NCI-H510A (cell line): Measurements from ENCODE around the gene PTPN1.
A peak's percentile ranks its signal among the peaks of the same experiment; 100 is the strongest.
"Not testable (repeated sequence)": the region's sequence is repeated elsewhere in the genome, so short reads cannot be mapped to it uniquely, and the experiment has no call there.

Experiments used
- DNase-seq: peaks from one replicate; lab custom pipeline; 2025; lab: John Stamatoyannopoulos, UW

Gene PTPN1

DNA sequence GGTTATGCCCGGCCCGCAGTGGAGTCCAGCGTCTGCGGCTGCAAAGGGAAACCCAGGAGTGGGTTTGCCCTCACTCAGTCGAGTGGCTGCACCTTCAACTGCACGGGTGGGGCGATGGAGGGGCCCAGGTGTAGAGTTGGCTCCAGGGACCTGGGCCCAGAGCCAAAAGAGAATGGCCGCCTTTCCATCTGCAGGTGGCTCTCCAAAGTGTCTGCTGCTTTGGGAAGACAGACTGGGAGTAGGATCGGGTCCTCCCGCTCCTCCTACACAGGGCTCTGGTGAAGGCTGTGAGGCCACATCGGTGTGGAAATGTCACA is 80.1 kb downstream of the PTPN1 start:
- peak; percentile 67 for DNase-seq

DNA sequence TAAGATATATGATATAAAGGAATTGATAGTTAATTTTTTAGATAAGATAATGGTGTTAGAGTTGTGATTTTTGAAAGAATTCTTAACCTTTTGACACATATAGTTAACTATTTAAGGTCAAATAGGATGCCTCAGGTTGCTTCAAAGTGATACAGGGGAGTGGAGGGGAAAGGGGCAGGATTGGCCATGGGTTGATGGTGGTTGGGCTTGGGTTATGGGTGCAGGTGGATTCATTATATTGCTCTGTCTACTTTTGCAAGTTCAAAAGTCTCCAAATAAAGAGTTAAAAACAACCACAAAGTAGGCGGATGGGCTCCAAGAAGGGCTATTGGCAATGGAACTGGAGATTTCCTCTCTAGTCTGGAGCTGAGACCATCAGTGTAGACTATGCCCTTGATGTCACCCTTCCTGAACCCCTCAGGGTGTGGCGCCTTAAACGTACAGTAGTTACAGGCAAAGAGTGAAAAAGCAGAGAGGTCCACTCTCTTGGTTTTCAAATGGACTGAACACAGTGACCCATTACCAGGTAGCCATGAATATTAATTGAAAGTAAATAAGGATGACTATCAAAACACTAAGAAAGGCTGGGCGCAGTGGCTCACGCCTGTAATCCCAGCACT is 81.2 kb downstream of the PTPN1 start:
- no peak for DNase-seq

DNA sequence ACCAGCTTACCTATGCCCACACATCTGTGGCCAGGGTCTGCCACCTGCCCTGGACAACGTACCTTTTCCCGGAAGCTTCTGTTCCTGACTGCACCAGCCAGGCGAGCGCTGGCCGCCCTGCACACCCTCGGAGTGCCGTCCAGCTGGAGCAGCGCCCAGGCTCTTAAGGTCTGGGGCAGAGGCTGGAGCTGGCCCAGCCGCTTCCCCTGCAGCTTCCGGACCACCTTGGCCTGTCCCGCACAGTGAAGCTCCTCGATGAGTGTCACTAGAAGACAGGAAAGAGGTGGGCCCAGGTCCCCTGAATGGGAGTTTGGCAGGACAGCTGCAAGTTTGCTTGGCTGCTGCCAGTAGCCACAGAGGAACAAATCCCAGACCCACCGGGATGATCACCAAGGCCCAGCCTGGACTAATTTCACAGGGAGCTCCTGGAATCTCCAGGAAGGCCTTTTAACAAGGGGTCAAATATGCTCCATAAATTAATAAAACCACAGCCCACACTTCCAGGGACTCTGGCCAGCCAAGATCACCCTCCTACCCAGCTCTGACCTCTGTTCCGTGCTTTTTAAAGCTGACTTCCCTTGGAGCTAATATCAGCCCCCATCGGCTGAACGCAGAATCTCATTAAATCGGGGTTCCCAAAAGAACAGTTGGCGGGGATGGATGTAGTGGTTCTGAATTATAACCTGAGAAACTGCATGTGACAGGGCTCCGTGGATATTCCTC is 82.3 kb downstream of the PTPN1 start:
- no peak for DNase-seq

DNA sequence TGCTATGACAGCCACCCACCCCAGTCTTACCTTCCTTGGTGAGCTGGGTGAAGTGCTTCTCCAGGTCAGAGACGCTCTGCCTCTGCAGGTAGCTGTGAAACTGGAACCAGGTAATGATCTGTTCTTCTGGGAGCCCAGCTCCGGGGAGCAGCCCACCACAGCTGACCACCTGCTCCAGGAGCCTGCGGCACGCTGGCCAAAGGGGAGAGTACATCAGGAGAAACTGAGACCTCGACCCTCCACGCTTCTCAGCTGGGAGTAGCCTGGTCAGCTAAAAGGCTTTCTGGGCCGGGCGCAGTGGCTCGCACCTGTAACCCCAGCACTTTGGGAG is 82.8 kb downstream of the PTPN1 start:
- DNase-seq = no peak

DNA sequence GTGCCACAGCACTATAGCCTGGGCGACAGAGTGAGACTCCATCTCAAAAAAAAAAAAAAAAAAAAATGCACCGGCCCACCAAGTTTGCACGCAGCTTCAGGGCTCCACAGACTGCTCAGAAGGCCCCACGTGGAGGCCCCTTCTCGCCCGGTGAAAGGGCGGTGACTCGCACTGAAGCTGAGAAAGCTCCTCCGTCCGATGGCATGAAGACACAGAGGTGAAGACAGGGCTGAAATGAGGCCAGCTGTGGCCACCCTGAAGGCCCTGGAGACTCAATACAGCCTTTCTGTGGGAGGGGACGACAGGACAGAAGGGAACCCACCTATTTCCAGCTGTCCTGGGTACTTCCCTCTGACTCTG is 84.0 kb downstream of the PTPN1 start:
- DNase-seq = no peak

DNA sequence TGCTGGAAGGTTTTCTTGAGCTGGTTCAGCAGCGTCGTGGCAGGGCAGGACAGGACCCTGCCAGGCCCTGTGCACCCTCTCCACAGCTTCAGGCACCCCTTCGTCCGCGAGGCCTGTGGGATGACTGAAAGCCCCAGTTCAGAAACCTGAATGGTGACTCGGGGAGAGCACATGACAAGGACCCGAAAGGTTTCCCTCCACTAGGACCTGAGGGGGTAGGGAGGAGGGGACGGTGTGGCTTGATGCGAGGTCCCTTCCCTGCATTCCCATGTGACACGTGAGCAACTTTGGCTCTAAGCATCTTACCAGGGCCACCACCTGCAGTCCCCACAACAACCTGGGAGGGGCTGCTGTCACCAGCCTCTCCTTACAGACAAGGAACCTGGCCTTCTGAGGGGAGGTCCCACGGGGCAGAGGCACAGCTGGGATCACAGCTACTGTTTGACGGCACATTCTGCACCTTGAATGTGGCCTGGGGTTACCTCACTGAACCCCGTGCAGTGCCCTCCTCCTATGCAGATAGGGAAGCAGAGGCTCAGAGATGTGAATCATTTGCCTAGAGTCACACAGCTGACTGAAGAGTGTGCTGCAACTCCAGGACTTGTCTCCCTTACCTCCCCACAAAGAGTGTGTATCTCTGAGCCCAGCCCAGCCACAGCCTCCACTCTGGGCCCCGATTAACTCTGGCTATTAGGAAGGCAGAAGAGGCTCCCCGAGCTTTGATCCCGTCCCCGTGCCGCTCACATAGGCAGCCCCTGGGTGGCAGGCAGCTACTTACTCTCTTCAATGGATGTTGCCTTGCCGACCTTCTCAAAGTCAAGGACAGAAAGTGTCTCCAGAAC is 84.6 kb downstream of the PTPN1 start:
- DNase-seq = no peak

DNA sequence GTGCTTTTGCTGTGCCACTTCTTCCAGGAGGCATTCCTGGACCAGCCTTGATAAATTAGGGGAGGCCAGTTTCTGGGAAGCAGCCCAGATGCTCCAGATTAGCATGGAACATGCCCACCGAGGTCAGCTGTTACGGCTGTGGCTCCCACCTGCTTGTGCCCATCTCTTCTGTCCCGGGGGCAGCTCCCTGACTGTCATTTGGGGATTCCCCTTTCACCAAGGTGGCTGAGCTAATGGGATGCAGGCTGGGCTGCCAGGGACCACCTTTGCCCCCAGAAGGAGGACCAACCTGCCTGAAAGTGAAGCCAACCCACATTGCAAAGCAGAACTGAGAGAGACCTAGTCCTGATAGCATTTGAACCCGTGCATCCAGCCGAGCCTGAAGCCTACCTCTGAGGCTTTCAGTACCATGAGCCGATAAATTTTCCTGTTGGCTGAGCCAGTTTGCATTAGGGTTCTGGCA is 85.3 kb downstream of the PTPN1 start:
- no peak for DNase-seq

DNA sequence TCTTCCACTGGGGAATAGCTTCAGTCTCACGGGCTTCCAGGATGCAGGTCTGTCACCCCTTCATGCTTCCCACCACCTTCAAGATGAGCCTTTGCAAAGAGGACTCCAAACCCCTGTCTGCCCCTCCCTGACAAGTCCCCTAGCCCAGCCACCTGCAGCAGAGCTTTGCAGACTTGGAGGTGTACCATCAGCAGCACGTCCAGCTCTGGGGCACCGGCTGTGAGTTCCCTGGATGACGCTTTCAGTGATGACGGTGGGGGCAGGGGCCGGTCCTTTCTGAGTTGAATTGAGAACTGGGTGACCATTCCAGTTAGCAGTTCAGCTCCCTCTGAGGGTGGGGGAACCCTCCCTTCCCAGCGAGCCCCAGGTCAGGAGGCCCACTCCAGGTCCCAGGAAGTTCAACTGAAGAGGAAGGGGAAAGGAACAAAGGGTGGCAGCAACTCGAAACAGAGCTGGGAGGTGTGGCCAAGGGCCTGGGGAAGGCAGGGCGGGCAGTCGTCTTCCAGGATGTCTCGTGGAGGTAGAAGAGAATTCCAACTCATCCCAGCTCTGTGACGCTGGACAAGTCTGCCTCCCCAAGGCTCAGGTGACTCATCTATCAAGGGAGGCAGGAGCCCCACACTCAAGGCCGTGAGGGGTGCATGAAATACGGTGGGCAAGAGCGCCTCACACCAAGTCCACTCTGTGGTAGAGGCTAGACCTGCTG is 86.0 kb downstream of the PTPN1 start:
- DNase-seq = peak; percentile 27

DNA sequence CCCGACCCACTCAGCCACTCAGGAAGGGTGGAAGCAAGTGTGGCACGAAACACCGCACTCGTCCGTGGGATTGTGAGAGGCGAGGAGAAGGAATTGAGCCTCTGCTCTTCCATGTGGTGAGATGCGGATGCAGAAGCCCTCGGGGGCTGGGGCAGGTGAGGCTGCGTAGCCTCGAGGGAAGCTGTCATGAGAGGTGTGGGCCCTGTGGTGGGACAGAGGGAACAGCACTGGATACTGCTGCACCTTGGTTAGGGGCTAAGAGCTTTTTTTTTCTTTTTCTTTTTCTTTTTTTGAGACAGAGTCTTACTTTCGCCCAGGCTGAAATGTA is 86.5 kb downstream of the PTPN1 start:
- no peak for DNase-seq

DNA sequence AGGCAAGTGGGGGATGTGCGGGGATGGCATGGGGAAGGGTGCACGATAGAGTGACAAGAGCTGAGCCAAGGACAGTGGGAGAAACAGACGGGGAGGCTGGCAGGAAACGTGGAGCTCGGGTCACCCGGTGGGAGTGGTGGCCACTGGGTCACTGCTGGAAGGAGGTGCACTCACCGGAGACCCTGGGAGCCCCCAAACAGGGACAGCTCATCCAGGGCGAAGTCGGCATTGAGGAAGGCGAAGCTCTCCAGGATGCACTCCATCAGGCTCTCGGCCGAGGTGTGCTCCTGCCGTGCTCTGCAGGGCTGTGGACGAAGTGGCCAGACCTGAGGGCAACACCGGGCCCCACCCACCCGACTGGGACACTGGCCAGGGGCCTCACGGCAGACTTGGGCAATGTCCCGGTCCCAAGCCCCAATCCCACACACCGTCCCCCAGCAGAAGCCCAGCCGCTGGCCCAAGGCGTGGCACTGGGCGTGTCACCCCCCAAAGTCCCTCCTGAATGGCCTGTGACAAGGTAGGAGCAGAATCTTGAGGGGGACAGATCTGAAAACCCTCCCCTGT is 87.3 kb downstream of the PTPN1 start:
- DNase-seq = no peak

DNA sequence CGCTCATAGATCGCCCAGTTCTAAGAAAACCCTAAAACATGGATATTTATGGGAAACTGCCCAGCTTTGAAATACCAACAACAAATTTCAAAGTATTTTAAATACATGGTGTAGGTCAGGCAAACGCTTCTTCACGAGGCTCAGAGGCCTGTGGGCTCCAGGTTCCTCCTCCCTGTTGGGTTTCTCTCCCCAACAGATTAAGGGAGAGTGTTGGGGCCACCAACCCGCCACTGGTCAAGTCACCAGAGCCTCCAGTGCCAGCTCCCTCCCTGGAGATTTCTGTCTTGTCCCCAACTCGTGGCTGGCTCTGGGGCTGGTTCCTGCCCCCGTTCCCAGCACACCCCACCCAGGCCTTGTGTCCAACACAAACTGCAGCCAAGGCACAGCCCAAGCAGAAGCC is 87.9 kb downstream of the PTPN1 start:
- no peak for DNase-seq

DNA sequence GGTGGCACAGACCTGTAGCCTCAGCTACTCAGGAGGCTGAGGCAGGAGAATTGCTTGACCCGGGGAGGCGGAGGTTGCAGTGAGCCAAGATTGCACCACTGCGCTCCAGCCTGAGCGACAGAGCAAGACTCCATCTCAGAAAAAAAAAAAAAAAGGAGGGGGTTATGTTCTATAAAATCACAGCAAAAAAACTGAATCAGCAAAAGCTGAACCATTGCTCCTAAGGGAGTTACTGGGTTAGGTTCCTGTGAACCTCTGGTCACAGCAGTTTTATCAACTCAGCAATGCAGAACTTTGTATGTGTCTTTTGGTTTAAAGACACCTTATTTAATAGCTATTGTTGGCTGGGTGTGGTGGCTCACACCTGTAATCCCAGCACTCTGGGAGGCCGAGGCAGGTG is 88.6 kb downstream of the PTPN1 start:
- not testable (repeated sequence) for DNase-seq

DNA sequence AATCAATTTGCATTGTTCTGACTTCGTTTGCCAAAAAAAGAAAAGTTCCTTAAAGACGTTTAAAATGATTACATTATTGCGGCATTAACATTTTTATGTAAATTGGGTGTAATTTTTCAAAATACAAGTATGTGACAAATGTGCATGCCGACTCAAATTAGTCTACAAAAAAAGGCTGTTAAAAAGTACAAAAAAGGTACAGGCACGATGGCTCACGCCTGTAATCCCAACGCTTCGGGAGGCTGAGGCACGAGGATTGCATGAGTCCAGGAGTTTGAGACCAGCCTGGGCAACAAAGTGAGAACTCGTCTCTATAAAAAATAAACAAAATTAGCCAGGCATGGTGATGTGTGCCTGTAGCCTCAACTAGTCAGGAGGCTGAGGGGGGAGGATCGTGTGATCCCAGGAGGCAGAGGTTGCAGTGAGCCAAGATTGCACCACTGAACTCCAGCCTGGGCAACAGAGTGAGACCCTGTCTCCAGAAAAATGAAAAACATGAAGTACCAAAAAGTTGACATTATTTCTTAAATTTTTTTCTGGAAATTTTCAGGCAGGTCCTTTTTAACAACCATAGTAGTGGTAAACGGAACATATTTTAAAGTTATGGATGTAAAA is 90.2 kb downstream of the PTPN1 start:
- DNase-seq = no peak

DNA sequence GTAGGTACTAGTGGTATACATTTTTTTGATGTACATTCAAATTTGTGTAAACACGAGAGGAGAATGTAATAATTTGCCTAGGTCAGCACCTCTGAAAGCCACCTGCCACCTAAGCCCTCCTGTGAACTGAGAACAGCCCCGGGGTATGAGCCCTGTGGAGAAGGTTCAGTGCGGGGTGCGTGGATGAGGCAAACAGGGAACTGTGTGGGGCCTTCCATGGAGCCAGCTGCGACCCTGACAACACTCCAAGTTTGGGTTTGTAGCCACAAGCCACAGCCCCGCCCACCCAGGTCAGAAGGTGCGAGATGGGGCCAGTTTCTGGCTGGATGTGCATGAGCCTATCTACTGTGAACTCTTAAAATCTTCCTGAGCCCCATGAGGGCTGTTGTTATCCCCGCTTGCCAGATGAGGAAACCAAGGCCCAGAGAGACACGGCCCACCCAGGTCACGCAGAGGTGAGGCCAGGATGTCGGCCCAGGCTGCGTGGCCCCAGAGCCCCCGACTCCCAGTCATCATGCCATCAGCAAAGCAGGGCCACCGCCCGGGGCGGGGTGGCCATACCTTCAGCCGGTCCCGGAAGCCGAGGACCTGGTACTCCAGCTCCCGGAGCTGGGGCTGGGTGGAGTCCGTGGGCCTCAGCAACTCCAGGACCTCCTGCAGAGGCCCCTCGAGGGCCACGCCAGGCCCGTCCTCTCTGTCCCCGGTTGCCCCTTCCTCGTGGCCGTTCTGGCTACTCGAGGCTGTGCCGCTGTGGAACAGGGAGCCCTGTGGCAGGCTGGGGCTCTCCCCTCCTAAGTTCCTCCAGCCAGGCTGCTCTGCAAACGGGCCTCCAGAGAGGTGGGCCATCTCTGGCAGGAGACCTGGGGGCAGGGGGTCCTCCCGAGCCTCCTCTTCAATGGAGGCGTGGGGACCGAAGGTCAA is 91.6 kb downstream of the PTPN1 start:
- DNase-seq = no peak

DNA sequence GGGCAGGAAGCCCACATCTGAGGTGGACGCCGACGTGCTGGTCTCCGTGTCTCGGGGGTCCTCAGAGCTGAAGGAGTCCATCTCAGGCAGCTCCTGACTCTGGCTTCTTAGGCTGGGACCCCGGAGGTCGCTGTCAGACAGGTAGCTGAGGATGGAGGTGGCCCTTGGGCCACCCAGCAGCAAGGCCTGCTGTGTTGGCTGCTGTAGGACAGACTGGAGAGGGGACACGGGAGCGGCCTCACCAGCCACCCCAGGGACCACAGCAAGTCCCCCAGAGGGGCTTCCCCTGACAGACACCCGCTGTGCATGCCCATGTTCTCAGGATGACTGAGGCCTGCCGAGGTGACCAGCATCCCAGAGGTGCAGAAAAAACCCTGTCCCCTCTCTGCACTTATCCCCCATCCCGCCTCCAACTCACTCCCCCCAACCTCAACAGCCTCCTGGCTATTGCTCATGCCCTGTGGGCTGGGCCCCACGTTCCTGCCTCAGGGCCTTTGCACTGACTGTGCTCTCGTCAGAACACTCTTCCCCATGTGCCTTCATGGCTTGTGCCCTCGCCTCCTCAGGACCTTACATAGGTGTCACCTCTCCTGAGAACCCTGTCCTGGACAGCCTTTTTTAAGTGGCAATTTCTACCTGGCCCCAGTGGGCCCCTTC is 92.4 kb downstream of the PTPN1 start:
- DNase-seq = no peak

DNA sequence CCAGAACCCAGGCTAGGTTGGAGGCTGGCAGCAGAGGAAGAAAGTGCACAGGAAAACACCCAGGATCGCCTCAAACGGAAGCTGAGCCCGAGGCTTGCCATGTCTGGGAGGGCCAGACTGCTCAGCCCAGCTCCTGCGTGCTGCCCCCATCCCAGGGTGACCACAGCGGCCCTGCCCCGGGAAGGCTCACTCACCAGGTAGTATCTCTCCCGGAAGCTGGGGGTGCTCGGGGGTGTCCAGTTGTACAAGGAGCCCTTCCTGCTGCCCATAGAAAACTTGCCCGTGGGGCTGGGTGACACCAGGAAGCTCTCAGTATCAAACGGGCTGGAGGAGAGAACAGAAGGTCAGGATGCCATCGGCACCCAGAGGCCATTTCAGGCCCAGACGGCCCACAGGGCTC is 94.3 kb downstream of the PTPN1 start:
- DNase-seq = no peak

DNA sequence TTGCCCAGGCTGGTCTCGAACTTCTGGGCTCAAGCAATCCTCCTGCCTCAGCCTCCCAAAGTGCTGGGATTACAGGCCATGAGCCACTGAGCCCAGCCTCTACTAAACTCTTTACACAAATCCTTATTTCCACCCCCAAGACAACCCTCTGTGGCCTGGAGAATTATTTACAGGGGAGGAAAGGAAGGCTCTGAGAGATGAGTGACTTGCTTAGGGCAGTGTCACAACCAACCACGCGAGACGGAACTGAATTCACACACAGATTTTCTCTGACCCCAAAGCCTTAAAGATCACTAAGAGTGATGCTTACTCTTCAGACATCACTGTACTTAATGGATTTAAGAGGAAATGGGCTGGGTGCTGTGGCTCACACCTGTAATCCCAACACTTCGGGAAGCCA is 95.0 kb downstream of the PTPN1 start:
- DNase-seq = no peak

DNA sequence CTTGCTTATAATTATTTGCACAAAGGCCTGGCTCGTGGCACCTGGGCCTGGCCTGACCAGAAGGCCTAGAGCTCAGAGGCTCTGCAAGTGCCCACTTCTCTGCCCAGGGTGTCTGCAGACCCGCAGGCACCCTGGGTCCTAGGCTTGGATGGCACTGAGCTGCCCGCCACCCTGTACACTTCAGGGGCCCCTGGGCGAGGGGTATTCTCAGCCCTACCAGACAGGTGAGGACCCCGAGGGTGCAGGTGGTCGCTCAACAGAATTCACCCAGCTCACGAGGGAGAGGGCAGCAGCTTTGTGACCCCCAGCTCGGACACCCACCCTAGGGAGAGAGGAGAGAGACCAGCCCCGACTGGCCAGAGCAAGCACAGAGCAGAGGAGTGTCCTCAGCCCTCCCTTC is 97.3 kb downstream of the PTPN1 start:
- DNase-seq = no peak

DNA sequence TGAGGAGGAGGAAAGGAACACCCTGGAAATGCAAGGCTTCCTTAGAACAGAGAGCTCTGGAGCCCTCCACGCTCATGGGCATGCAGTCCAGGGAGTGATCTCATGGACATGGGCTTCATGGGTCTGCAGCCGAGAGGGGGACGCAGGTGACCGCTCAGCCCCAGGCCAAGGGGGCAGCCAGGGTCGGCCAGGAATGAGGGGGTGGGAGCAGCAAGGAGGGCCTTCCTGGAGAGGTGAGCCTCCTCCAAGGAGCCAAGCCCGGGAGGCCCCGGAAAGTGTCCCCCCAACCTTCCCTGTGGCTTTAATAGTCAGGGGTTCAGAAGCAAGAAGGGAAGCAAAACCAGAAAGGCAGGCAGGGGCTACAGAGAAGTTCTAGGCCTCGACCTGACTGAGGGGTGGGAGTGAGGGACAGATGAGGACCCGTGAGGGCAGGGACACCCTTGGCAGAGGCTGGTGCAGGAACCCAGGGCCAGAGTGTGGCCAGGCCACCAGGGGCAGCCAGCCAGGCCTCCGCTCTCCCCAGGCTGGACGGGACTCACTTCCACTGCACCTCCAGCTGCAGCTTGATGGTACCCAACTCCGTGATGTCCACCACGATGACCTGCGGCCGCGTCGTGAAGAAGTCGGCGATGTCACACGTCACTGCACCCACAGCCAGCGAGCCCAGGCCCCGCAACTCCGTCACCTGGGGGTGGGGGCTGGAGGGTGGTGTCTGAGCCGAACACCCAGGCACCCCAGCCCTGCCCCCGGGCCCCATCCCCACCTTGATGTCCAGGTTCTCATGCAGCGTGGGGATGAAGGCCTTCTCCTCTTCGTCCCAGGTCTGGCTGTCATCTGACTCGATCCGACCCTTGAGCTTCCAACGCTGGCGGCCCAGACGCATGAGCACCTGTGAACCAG is 97.9 kb downstream of the PTPN1 start:
- no peak for DNase-seq

DNA sequence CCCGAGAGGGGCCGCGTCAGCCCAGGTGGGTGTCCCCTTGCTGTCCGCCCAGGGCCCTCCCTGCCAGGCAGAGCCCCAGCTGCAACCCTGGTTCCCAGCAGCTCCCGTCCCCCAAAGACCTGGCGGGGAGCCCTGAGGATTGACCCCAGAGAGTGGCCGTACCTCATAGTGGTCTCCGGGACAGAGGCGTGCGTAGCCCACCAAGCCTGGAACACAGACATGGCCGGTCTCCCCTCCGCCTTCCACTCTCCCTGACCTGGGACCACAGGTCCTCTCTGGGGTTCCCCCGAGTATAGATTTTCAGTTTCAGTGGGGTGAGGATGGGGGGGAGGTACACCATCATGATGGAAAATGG is 98.5 kb downstream of the PTPN1 start:
- no peak for DNase-seq
